Body of pancreas (tissue), 4 donors: Measurements from ENCODE around the gene SRRM3. TPM values are rescaled to one million over a fixed set of nuclear protein-coding genes. Genes with fewer than 3 reads are reported as not detected.

Source experiments
- ATAC-seq: fragments of 150-250 bp; one replicate; pipeline ENCODE4 v1.9.1; 2016
- DNase-seq, 4 donors: peaks; one replicate each; pipeline ENCODE4 v3.0.0-alpha.2; 2019
- H3K27ac ChIP-seq, 4 donors: fragments of 200-600 bp; sonication (generic); 1 replicate in 3 of 4; 2 replicates in 1 of 4; pipeline versions ENCODE4 v1.5.1 to v1.6.1; 2016 to 2019; ENCODE audit warnings: mild to moderate bottlenecking in 1 of 4, mixed read lengths in 1 of 4, moderate library complexity in 1 of 4
- H3K27me3 ChIP-seq, 2 donors: fragments of 200-600 bp; sonication (generic); one replicate each; pipeline ENCODE4 v1.6.0; 2016; ENCODE audit warnings: mild to moderate bottlenecking in 1 of 2
- H3K36me3 ChIP-seq, 2 donors: fragments of 200-600 bp; sonication (generic); replicated peaks in 1 of 2; 2 replicates each; pipeline ENCODE4 v1.5.1; 2016; ENCODE audit warnings: low read depth in 2 of 2; ENCODE audit not compliant: insufficient read depth in 1 of 2
- H3K4me1 ChIP-seq: fragments of 200-600 bp; sonication (generic); one replicate; pipeline ENCODE4 v1.6.0; 2016
- H3K4me3 ChIP-seq, 2 donors: fragments of 200-600 bp; sonication (generic); 1 replicate in 1 of 2; 2 replicates in 1 of 2; pipeline ENCODE4 v1.5.1; 2016 to 2019
- H3K9me3 ChIP-seq, 3 donors: fragments of 200-600 bp; sonication (generic); 1 replicate in 2 of 3; 2 replicates in 1 of 3; pipeline ENCODE4 v1.5.1; 2016
- POLR2A ChIP-seq, 3 donors: fragments of 450-650 bp; IDR thresholded peaks; one replicate each; pipeline ENCODE4 v1.6.1; 2016; ENCODE audit warnings: antibody characterized with exemption in 3 of 3, mild to moderate bottlenecking in 2 of 3
- WGBS, 2 donors: methylation state at CpG; one replicate each; pipeline ENCODE4 v1.1.5; 2017; 5-methylcytosine and 5-hydroxymethylcytosine counted together
- intact Hi-C: fragments of 100-400 bp; cut with DNase I; formaldehyde crosslinking; loops from one replicate; pipeline ENCODE4 v1.15.1; 2023
- total RNA-seq, 2 donors: library from RNA; depleted of rRNA; stranded (reverse); fragments of >200 nt; gene quantifications; one replicate each; pipeline ENCODE4 v1.1.0, GENCODE V29; 2016
- TF ChIP-seq, protein P1 (sequence below), 7 experiments: fragments of 450-650 bp in 4 of 7; fragments of 200-600 bp in 3 of 7; sonication (generic) in 3 of 7; IDR thresholded peaks; one replicate each; pipeline ENCODE4 v1.5.1; 2016 to 2019; ENCODE audit warnings: antibody characterized with exemption in 7 of 7

The SRRM3 gene
- total RNA-seq, 2 donors from 2014 or later = 3.4 to 13.8 TPM

DNA sequence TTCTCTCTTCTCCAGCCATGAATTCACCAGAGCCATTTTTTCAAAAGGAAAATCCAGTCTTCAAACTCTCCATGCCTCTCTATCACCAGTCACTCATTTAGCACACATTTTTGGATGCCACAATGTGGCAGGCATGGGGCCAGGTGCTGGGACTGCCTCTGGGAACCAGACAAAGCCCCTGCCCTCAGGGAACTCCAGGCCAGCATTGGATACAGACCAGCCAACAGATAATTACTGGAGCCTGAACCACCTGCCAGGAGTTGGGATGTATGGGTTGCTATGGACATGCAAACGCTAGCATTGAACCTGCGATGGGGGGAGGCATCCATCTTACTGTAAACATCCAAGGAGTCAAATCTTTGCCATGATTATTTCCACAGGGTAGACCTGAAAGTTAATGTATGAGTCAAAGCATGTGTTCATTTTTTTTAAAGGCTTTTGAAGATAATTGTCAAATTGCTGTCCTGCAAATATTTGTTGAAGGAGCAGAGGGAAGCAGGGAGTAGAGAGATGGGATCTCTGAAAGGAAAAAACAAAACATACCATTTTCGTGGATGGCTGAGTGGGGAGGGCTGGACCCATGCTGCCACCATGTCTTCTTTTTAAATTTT, 43.2 kb downstream of the SRRM3 start:
- 31 to 40% methylated on average over 3 of the region's 3 CpGs for WGBS, 2 donors
- H3K27me3 ChIP-seq = no peaks in the 10 kb centered on the region
- no peak overlapping the region for H3K27ac ChIP-seq
- H3K4me1 ChIP-seq = no peaks in the 10 kb centered on the region
- no peak for TF ChIP-seq POLR2A (IDR thresholded peaks at IDR 0.05)
- TF ChIP-seq, protein P1, sequence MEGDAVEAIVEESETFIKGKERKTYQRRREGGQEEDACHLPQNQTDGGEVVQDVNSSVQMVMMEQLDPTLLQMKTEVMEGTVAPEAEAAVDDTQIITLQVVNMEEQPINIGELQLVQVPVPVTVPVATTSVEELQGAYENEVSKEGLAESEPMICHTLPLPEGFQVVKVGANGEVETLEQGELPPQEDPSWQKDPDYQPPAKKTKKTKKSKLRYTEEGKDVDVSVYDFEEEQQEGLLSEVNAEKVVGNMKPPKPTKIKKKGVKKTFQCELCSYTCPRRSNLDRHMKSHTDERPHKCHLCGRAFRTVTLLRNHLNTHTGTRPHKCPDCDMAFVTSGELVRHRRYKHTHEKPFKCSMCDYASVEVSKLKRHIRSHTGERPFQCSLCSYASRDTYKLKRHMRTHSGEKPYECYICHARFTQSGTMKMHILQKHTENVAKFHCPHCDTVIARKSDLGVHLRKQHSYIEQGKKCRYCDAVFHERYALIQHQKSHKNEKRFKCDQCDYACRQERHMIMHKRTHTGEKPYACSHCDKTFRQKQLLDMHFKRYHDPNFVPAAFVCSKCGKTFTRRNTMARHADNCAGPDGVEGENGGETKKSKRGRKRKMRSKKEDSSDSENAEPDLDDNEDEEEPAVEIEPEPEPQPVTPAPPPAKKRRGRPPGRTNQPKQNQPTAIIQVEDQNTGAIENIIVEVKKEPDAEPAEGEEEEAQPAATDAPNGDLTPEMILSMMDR (IDR thresholded peaks at IDR 0.05) = no peak
- intact Hi-C loops = loop anchor here (10.0 kb wide), 1 partner anchor 50 kb away; no protein-coding TSS in a partner anchor
- no peak for ATAC-seq
- H3K9me3 ChIP-seq = no peaks in the 10 kb centered on the region
- H3K36me3 ChIP-seq = no peaks in the 10 kb centered on the region
- DNase-seq = no peak
- no peak overlapping the region for H3K4me3 ChIP-seq

DNA sequence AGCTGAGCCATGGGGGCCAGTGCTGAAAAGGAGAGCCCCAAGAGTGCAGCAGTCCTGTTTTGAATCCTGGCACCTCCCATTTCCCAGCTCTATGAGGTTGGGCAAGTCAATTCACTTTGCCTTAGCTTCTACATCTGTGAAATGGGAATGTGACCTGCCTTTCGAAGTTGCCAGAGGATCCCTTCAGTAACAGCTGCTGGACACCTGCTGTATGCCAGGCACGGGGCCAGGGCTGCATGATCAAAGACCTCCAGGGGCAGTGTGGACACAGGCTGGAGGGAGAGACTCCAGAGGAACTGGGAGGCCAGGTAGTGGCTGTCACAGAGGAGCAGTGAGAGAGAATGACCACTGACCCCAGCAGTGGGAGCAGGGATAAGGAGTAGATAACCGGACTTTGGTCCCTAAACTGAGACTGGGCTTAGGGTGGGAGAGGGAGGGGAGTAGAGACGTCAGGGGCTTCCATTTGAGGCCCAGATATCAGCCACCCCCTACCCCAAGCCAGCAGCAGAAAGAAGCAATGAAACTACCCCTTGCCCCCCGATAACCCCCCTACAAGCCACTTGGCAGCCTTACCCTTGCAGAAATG, 45.2 kb downstream of the SRRM3 start:
- H3K27ac ChIP-seq = no peak overlapping the region
- intact Hi-C loops = loop anchor here (10.0 kb wide), 1 partner anchor 52 kb away; no protein-coding TSS in a partner anchor
- ATAC-seq = no peak
- 50 to 51% methylated on average over 3 to 5 of the region's 5 CpGs for WGBS, 2 donors
- TF ChIP-seq, protein P1 (IDR thresholded peaks at IDR 0.05) = no peak
- TF ChIP-seq POLR2A (IDR thresholded peaks at IDR 0.05) = no peak
- H3K4me1 ChIP-seq = no peaks in the 10 kb centered on the region
- H3K4me3 ChIP-seq = no peak overlapping the region
- H3K9me3 ChIP-seq = no peaks in the 10 kb centered on the region
- H3K36me3 ChIP-seq = no peaks in the 10 kb centered on the region
- DNase-seq = peak in 1 of 4 donors; percentile 49
- H3K27me3 ChIP-seq = no peaks in the 10 kb centered on the region

DNA sequence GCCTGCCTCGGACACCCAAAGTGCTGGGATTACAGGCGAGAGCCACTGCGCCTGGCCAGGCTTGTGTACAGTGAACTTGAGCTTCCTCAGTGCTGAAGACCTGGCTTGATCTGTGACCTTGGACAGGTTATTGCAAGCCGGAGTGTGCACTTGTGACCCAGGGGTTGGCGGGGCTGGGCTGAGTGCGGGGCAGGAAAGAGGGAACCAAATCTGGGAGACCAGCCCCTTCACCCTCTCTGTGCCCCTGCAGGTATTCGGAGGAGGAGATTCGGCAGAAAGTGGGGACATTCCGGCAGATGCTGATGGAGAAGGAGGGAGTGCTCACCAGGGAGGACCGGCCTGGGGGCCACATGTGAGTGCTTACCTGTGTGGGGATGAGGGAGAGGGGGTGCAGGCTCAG, 46.2 kb downstream of the SRRM3 start:
- H3K4me1 ChIP-seq = no peaks in the 10 kb centered on the region
- no peak for DNase-seq
- H3K27me3 ChIP-seq = no peaks in the 10 kb centered on the region
- no peak overlapping the region for H3K27ac ChIP-seq
- H3K4me3 ChIP-seq = no peak overlapping the region
- ATAC-seq = no peak
- TF ChIP-seq, protein P1 (IDR thresholded peaks at IDR 0.05) = no peak
- TF ChIP-seq POLR2A (IDR thresholded peaks at IDR 0.05) = no peak
- intact Hi-C loops = loop anchor here (10.0 kb wide), 1 partner anchor 53 kb away; no protein-coding TSS in a partner anchor
- H3K9me3 ChIP-seq = no peaks in the 10 kb centered on the region
- H3K36me3 ChIP-seq = no peaks in the 10 kb centered on the region
- 86 to 88% methylated on average over 6 to 10 of the region's 10 CpGs for WGBS, 2 donors

- intact Hi-C loops = no loop called here
- no peaks in the 10 kb centered on the region for H3K27me3 ChIP-seq
- WGBS, 2 donors = 77 to 79% methylated on average over 6 of the region's 6 CpGs
Observed at GRCh38 chr7:76252021-76252420, 50.3 kb downstream of the SRRM3 start.

More at GRCh38 chr7:76252021-76252420, 50.3 kb downstream of the SRRM3 start:
- ATAC-seq (no peak), DNase-seq (no peak)
- Histone ChIP-seq H3K4me3 (no peak overlapping the region), H3K36me3 (no peaks in the 10 kb centered on the region), H3K4me1 (no peaks in the 10 kb centered on the region), H3K27ac (no peak overlapping the region), H3K9me3 (no peaks in the 10 kb centered on the region)
- TF ChIP-seq, protein P1 (IDR thresholded peaks at IDR 0.05) = no peak
- no peak for TF ChIP-seq POLR2A (IDR thresholded peaks at IDR 0.05)
